ENCODE data around the gene FAF2. TPM values are rescaled to one million over a fixed set of nuclear protein-coding genes. Genes with fewer than 3 reads are reported as not detected.
A peak's percentile ranks its signal among the peaks of the same experiment; 100 is the strongest.

Gene FAF2
- total RNA-seq, 2 experiments from 2014 or later = 27.5 to 30.1 TPM

GRCh38 chr5:176529741-176530141, 81.6 kb downstream of the FAF2 start:
- peaks cover 59% of the 10 kb centered on the region for H3K36me3 ChIP-seq (ENCODE audit: insufficient read depth, low read length)
- no peaks in the 10 kb centered on the region for H3K27me3 ChIP-seq (ENCODE audit: control insufficient read depth in 1 of 2, insufficient read depth in 2 of 2, low read length in 2 of 2)
- Mint-ChIP-seq H3K36me3 (ENCODE audit: low read depth) (peaks cover 72% of the 10 kb centered on the region), H3K4me1 (ENCODE audit: low read depth) (peaks cover 50% of the 10 kb centered on the region), H3K9me3 (no peaks in the 10 kb centered on the region), H3K4me3 (peak overlapping the region; percentile 89), H3K27ac (peak overlapping the region; percentile 92), H3K27me3 (no peaks in the 10 kb centered on the region)
- ATAC-seq (ENCODE audit: poor library complexity) = peak; percentile 78
- no peak for TF ChIP-seq CTCF (IDR thresholded peaks at IDR 0.05)
- H3K4me1 ChIP-seq (ENCODE audit: insufficient read depth, low read length) = peaks cover 66% of the 10 kb centered on the region
- peak in 11 of 14 experiments; percentile 57 to 87 (median 70) for DNase-seq
- peak overlapping the region; percentile 26 for H3K4me3 ChIP-seq (ENCODE audit: low read length)
- H3K9me3 ChIP-seq (ENCODE audit: control insufficient read depth in 1 of 2, insufficient read depth in 1 of 2, low read length in 2 of 2) = no peaks in the 10 kb centered on the region
- intact Hi-C loops (cut with DNase I, micrococcal nuclease) = loop anchor here (10.0 kb wide), 2 partner anchors 145 to 605 kb away; partner anchors contain the start of genes HIGD2A (in 1 of the 2), NOP16 (in 1 of the 2) and NSD1 (in 1 of the 2)
- POLR2A ChIA-PET = interaction anchor here (0.7 to 10.1 kb wide), 7 partner anchors 8 to 140 kb away, joined by 3 to 185 read pairs (median 5); partner anchors contain the start of gene FAF2
- CTCF ChIA-PET = interaction anchor here (0.6 to 3.1 kb wide), 4 partner anchors 10 to 126 kb away, joined by 3 to 27 read pairs (median 6); no protein-coding TSS in a partner anchor
- H3K27ac ChIP-seq (ENCODE audit: low read depth in 1 of 2, low read length in 2 of 2) = peak overlapping the region; percentile 29 to 52

GRCh38 chr5:176530393-176530982, 82.3 kb downstream of the FAF2 start:
- Mint-ChIP-seq H3K9me3 (no peaks in the 10 kb centered on the region), H3K4me1 (ENCODE audit: low read depth) (peaks cover 53% of the 10 kb centered on the region), H3K27me3 (no peaks in the 10 kb centered on the region), H3K27ac (peak overlapping the region; percentile 92), H3K36me3 (ENCODE audit: low read depth) (peaks cover 75% of the 10 kb centered on the region), H3K4me3 (peak overlapping the region; percentile 90)
- H3K27me3 ChIP-seq (ENCODE audit: control insufficient read depth in 1 of 2, insufficient read depth in 2 of 2, low read length in 2 of 2) = no peaks in the 10 kb centered on the region
- DNase-seq = peak in 1 of 14 experiments; percentile 47
- CTCF ChIA-PET = interaction anchor here (1.0 to 3.1 kb wide), 3 partner anchors 9 to 24 kb away, joined by 3 to 27 read pairs (median 8); no protein-coding TSS in a partner anchor
- H3K36me3 ChIP-seq (ENCODE audit: insufficient read depth, low read length) = peaks cover 59% of the 10 kb centered on the region
- H3K9me3 ChIP-seq (ENCODE audit: control insufficient read depth in 1 of 2, insufficient read depth in 1 of 2, low read length in 2 of 2) = no peaks in the 10 kb centered on the region
- H3K4me3 ChIP-seq (ENCODE audit: low read length) = peak overlapping the region; percentile 49
- POLR2A ChIA-PET = interaction anchor here (0.8 to 10.1 kb wide), 9 partner anchors 7 to 83 kb away, joined by 3 to 185 read pairs (median 5); partner anchors contain the start of gene FAF2
- intact Hi-C loops (cut with DNase I, micrococcal nuclease) = loop anchor here (10.0 kb wide), 2 partner anchors 146 to 604 kb away; partner anchors contain the start of genes HIGD2A (in 1 of the 2), NOP16 (in 1 of the 2) and NSD1 (in 1 of the 2)
- peaks cover 74% of the 10 kb centered on the region for H3K4me1 ChIP-seq (ENCODE audit: insufficient read depth, low read length)
- peak overlapping the region; percentile 56 to 72 for H3K27ac ChIP-seq (ENCODE audit: low read depth in 1 of 2, low read length in 2 of 2)
- no peak for ATAC-seq (ENCODE audit: poor library complexity)
- no peak for TF ChIP-seq CTCF (IDR thresholded peaks at IDR 0.05)

GRCh38 chr5:176530983-176531901, 83.1 kb downstream of the FAF2 start:
- Histone ChIP-seq H3K9me3 (ENCODE audit: control insufficient read depth in 1 of 2, insufficient read depth in 1 of 2, low read length in 2 of 2) (no peaks in the 10 kb centered on the region), H3K36me3 (ENCODE audit: insufficient read depth, low read length) (peaks cover 59% of the 10 kb centered on the region), H3K27ac (ENCODE audit: low read depth in 1 of 2, low read length in 2 of 2) (peak overlapping the region; percentile 38 to 72), H3K4me1 (ENCODE audit: insufficient read depth, low read length) (peaks cover 76% of the 10 kb centered on the region), H3K4me3 (ENCODE audit: low read length) (peak overlapping the region; percentile 49), H3K27me3 (ENCODE audit: control insufficient read depth in 1 of 2, insufficient read depth in 2 of 2, low read length in 2 of 2) (no peaks in the 10 kb centered on the region)
- ChIA-PET CTCF (interaction anchor here (0.9 to 3.1 kb wide), 4 partner anchors 8 to 115 kb away, joined by 3 to 27 read pairs (median 6); partner anchors contain the start of gene CLTB), POLR2A (interaction anchor here (0.8 to 10.1 kb wide), 7 partner anchors 8 to 84 kb away, joined by 3 to 185 read pairs (median 4); partner anchors contain the start of gene FAF2)
- intact Hi-C loops (cut with DNase I, micrococcal nuclease) = loop anchor here (10.0 kb wide), 2 partner anchors 146 to 604 kb away; partner anchors contain the start of genes HIGD2A (in 1 of the 2), NOP16 (in 1 of the 2) and NSD1 (in 1 of the 2)
- Mint-ChIP-seq H3K27me3 (no peaks in the 10 kb centered on the region), H3K27ac (peak overlapping the region; percentile 92), H3K36me3 (ENCODE audit: low read depth) (peaks cover 80% of the 10 kb centered on the region), H3K4me3 (peak overlapping the region; percentile 90), H3K4me1 (ENCODE audit: low read depth) (peaks cover 55% of the 10 kb centered on the region), H3K9me3 (no peaks in the 10 kb centered on the region)
- DNase-seq (peak in 1 of 14 experiments; percentile 31), ATAC-seq (ENCODE audit: poor library complexity) (no peak)
- no peak for TF ChIP-seq CTCF (IDR thresholded peaks at IDR 0.05)
